Measurements from ENCODE around the gene NCKAP1. TPM values are rescaled to one million over a fixed set of nuclear protein-coding genes. Genes with fewer than 3 reads are reported as not detected.
"Not testable (repeated sequence)": the region's sequence is repeated elsewhere in the genome, so short reads cannot be mapped to it uniquely, and the experiment has no call there.

NCKAP1 gene
- total and polyA plus RNA-seq, 2 donors from 2014 or later, result 45.4 to 140 TPM

DNA sequence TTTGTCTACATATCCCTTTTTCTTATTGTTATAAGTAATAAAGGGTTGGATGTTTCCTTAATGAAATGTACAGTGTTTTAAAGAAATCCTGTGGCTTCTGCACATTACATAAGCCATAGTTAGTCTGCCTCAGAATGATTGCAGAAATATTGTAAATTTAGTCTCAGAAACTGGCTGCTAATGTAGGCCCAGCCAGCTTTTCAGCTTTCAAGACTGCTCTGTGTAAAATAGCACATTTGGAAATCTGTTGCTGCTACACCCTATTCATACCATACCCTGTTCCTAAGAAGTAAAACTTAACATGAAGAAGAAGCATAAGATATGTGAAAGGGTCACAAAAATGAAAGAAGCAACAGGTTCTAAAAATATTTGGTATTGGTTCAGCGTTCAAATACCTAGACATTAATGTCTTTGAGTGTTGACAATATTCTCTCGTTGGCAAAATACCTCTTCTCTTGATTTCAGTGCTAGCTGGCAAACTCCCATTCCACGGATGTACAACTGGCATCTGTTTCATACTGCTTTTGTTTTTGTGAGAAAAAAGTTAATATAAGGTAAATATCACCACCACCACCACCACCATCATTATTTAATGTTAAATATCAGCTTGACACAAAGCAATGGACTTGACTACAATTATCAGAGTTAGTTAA, 19.2 kb upstream of the NCKAP1 start:
- Histone ChIP-seq H3K9me3 (ENCODE audit: control insufficient read depth in 2 of 3, insufficient read depth in 1 of 3, low read length in 3 of 3) (no peaks in the 10 kb centered on the region), H3K27me3 (ENCODE audit: control insufficient read depth, insufficient read depth, low read length) (no peaks in the 10 kb centered on the region), H3K4me1 (ENCODE audit: control insufficient read depth in 2 of 3, insufficient read depth in 2 of 3, low read depth in 1 of 3, low read length in 3 of 3) (no peaks in the 10 kb centered on the region), H3K36me3 (ENCODE audit: control insufficient read depth in 2 of 3, insufficient read depth in 3 of 3, low read length in 3 of 3) (no peaks in the 10 kb centered on the region), H3K27ac (ENCODE audit: low read depth in 2 of 2, low read length in 2 of 2) (no peak overlapping the region), H3K4me3 (ENCODE audit: low read length in 3 of 3) (no peak overlapping the region), H3K9ac (ENCODE audit: low read length in 3 of 3) (no peak overlapping the region)
- intact Hi-C loops (cut with DNase I), result no loop called here
- FAIRE-seq (no peak), DNase-seq (no peak)
- TF ChIP-seq, protein P1, sequence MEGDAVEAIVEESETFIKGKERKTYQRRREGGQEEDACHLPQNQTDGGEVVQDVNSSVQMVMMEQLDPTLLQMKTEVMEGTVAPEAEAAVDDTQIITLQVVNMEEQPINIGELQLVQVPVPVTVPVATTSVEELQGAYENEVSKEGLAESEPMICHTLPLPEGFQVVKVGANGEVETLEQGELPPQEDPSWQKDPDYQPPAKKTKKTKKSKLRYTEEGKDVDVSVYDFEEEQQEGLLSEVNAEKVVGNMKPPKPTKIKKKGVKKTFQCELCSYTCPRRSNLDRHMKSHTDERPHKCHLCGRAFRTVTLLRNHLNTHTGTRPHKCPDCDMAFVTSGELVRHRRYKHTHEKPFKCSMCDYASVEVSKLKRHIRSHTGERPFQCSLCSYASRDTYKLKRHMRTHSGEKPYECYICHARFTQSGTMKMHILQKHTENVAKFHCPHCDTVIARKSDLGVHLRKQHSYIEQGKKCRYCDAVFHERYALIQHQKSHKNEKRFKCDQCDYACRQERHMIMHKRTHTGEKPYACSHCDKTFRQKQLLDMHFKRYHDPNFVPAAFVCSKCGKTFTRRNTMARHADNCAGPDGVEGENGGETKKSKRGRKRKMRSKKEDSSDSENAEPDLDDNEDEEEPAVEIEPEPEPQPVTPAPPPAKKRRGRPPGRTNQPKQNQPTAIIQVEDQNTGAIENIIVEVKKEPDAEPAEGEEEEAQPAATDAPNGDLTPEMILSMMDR (IDR thresholded peaks at IDR 0.05; ENCODE audit: borderline replicate concordance, extremely low read depth, insufficient read depth), result no peak

DNA sequence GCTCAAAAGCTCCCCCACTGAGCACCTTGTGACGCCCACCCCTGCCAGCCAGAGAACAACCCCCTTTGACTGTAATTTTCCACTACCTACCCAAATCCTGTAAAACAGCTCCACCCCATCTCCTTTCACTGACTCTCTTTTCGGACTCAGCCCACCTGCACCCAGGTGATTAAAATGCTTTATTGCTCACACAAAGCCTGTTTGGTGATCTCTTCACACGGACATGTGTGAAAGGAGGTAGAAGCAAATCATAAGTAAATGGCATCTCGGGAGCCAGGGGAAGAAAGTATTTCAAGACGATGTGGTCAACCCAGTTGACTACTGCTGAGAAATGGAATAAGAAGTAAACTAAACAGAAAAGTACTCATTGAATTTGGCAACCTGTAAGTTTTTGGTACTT, 11.2 kb upstream of the NCKAP1 start:
- FAIRE-seq, result no peak
- TF ChIP-seq, protein P1 (IDR thresholded peaks at IDR 0.05; ENCODE audit: borderline replicate concordance, extremely low read depth, insufficient read depth), result no peak
- Histone ChIP-seq H3K4me3 (ENCODE audit: low read length in 3 of 3) (no peak overlapping the region), H3K36me3 (ENCODE audit: control insufficient read depth in 2 of 3, insufficient read depth in 3 of 3, low read length in 3 of 3) (no peaks in the 10 kb centered on the region), H3K9me3 (ENCODE audit: control insufficient read depth in 2 of 3, insufficient read depth in 1 of 3, low read length in 3 of 3) (no peaks in the 10 kb centered on the region), H3K9ac (ENCODE audit: low read length in 3 of 3) (no peak overlapping the region), H3K4me1 (ENCODE audit: control insufficient read depth in 2 of 3, insufficient read depth in 2 of 3, low read depth in 1 of 3, low read length in 3 of 3) (no peaks in the 10 kb centered on the region), H3K27ac (ENCODE audit: low read depth in 2 of 2, low read length in 2 of 2) (no peak overlapping the region), H3K27me3 (ENCODE audit: control insufficient read depth, insufficient read depth, low read length) (no peaks in the 10 kb centered on the region)
- DNase-seq, result no peak
- intact Hi-C loops (cut with DNase I), result no loop called here

DNA sequence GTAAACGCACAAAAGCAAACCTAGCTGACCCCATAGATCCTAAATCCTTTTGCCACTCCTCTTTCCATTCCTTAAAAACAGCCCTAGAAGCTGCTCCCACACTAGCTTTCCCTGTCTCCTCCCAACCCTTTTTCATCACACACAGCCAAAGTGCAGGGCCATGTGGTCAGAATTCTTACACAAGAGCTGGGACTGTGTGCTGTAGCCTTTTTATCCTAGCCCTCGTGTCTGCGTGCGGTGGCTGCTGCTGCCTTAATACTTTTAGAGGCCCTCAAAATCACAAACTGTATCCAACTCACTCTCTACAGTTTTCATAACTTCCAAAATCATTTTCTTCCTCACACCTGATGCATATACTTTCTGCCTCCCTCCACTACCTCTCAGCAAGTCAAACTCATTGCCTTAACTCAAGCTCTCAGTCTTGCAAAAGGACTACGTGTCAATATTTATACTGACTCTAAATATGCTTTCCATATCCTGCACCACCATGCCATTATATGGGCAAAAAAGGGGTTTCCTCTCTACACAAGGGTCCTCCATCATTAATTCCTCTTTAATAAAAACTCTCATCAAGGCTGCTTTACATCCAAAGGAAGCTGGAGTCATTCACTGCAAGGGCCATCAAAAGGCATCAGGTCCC, 9.3 kb upstream of the NCKAP1 start:
- H3K9ac ChIP-seq (ENCODE audit: low read length in 3 of 3); intact Hi-C loops (cut with DNase I); FAIRE-seq: not testable (repeated sequence)

DNA sequence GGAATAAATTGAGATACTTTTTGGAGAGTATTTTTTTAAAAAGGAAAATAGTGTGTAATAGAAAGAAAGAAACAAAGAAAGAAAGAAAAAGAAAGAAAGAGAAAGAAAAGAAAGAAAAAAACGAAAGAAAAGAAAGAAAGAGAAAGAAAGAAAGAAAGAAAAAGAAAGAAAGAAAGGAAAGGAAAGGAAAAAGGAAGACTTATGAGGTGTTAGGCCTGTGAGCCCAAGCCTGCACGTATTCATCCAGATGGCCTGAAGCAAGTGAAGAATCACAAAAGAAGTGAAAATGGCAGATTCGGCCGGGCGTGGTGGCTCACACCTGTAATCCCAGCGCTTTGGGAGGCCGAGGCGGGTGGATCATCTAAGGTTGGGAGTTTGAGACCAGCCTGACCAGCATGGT, 5.3 kb upstream of the NCKAP1 start:
- H3K36me3 ChIP-seq (ENCODE audit: control insufficient read depth in 2 of 3, insufficient read depth in 3 of 3, low read length in 3 of 3); DNase-seq; H3K9ac ChIP-seq (ENCODE audit: low read length in 3 of 3); H3K4me1 ChIP-seq (ENCODE audit: control insufficient read depth in 2 of 3, insufficient read depth in 2 of 3, low read depth in 1 of 3, low read length in 3 of 3); H3K27me3 ChIP-seq (ENCODE audit: control insufficient read depth, insufficient read depth, low read length); H3K9me3 ChIP-seq (ENCODE audit: control insufficient read depth in 2 of 3, insufficient read depth in 1 of 3, low read length in 3 of 3); FAIRE-seq; H3K4me3 ChIP-seq (ENCODE audit: low read length in 3 of 3); intact Hi-C loops (cut with DNase I); H3K27ac ChIP-seq (ENCODE audit: low read depth in 2 of 2, low read length in 2 of 2): not testable (repeated sequence)

More for the DNA sequence above, 9.3 kb upstream of the NCKAP1 start:
- H3K27ac ChIP-seq (ENCODE audit: low read depth in 2 of 2, low read length in 2 of 2); DNase-seq; H3K27me3 ChIP-seq (ENCODE audit: control insufficient read depth, insufficient read depth, low read length); H3K9me3 ChIP-seq (ENCODE audit: control insufficient read depth in 2 of 3, insufficient read depth in 1 of 3, low read length in 3 of 3); H3K36me3 ChIP-seq (ENCODE audit: control insufficient read depth in 2 of 3, insufficient read depth in 3 of 3, low read length in 3 of 3); H3K4me1 ChIP-seq (ENCODE audit: control insufficient read depth in 2 of 3, insufficient read depth in 2 of 3, low read depth in 1 of 3, low read length in 3 of 3); H3K4me3 ChIP-seq (ENCODE audit: low read length in 3 of 3): not testable (repeated sequence)
